Activated naive CD8-positive, alpha-beta T cell treated with anti-CD3 and anti-CD28 coated beads for 36 hours (primary cell): Measurements from ENCODE around the gene EML2. TPM values are rescaled to one million over a fixed set of nuclear protein-coding genes. Genes with fewer than 3 reads are reported as not detected.
"Not testable (repeated sequence)": the region's sequence is repeated elsewhere in the genome, so short reads cannot be mapped to it uniquely, and the experiment has no call there.

ENCODE experiments used
- DNase-seq: peaks from one replicate; pipeline ENCODE4 v3.0.0; 2021
- H3K27ac Mint-ChIP-seq: one replicate; pipeline ENCODE4 v1.8.0; 2022; ENCODE audit warnings: mild to moderate bottlenecking, moderate library complexity, mixed read lengths
- H3K27me3 Mint-ChIP-seq: one replicate; pipeline ENCODE4 v1.8.0; 2022; ENCODE audit warnings: mild to moderate bottlenecking, mixed read lengths
- H3K36me3 Mint-ChIP-seq: one replicate; pipeline ENCODE4 v1.8.0; 2021; ENCODE audit warnings: mild to moderate bottlenecking, mixed read lengths
- H3K4me1 Mint-ChIP-seq: one replicate; pipeline ENCODE4 v1.8.0; 2021; ENCODE audit warnings: mixed read lengths
- H3K4me3 Mint-ChIP-seq: one replicate; pipeline ENCODE4 v1.8.0; 2022; ENCODE audit warnings: mild to moderate bottlenecking, moderate library complexity, mixed read lengths
- H3K9me3 Mint-ChIP-seq: one replicate; pipeline ENCODE4 v1.8.0; 2022; ENCODE audit warnings: mixed read lengths
- total RNA-seq, 2 experiments: library from RNA; stranded (reverse); gene quantifications; one replicate each; pipeline ENCODE4 v1.2.3, GENCODE V29; 2021

Gene EML2, protein sequence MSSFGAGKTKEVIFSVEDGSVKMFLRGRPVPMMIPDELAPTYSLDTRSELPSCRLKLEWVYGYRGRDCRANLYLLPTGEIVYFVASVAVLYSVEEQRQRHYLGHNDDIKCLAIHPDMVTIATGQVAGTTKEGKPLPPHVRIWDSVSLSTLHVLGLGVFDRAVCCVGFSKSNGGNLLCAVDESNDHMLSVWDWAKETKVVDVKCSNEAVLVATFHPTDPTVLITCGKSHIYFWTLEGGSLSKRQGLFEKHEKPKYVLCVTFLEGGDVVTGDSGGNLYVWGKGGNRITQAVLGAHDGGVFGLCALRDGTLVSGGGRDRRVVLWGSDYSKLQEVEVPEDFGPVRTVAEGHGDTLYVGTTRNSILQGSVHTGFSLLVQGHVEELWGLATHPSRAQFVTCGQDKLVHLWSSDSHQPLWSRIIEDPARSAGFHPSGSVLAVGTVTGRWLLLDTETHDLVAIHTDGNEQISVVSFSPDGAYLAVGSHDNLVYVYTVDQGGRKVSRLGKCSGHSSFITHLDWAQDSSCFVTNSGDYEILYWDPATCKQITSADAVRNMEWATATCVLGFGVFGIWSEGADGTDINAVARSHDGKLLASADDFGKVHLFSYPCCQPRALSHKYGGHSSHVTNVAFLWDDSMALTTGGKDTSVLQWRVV
- total RNA-seq, result 10 to 100 TPM; 94.4 to 98.8 TPM

DNA sequence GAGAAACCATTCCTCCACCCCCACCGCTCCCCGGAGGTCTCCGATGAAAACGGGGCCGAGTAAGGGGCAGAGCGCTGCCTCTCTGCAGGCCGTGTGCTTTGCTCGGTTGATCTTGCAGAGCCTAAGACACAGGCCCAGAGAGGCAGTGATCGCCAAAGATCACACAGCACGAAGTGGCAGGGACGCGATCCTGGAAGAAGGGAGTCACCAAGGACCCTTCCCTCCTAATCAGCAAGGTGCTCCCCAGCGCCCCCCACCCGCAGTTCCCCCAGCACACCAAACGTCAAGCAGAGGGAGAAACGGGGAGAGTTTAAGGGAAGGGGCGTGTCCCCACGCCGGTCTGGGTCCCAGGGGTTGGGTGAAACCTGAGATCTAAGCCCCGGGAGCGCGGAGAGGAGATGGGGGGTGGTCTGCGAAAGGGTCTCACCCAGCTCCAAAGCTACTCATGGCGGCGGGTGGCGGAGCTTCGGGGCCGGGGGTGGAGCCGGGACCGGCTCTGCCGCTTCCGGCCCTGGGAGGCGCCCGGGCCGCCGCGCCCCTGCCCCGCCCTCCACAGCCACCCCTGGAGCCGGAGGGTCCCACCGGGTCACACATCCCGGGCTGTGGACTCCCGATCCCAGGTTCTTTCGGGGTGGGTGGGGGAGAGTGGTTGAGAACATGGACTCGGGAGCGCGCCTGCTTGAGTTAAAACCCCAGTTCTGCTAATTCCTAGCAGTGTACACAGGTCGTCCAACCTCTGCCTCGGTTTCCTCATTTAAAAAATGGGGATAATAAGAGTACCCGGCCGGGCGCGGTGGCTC lies at the start of gene EML2:
Gene EML2 (minus strand): TSS at position 468 of the 800 bp plus-strand sequence. CDS start 21 bp downstream, at position 447.
- peak within 1 kb of the TSS; percentile 85 for H3K27ac Mint-ChIP-seq
- H3K27me3 Mint-ChIP-seq, result no peaks in the 10 kb centered on the region
- peak; percentile 66 for DNase-seq
- peaks cover 5% of the 10 kb centered on the region for H3K9me3 Mint-ChIP-seq
- peaks cover 26% of the 10 kb centered on the region for H3K36me3 Mint-ChIP-seq
- peaks cover 29% of the 10 kb centered on the region for H3K4me1 Mint-ChIP-seq
- peak within 1 kb of the TSS; percentile 92 for H3K4me3 Mint-ChIP-seq

DNA sequence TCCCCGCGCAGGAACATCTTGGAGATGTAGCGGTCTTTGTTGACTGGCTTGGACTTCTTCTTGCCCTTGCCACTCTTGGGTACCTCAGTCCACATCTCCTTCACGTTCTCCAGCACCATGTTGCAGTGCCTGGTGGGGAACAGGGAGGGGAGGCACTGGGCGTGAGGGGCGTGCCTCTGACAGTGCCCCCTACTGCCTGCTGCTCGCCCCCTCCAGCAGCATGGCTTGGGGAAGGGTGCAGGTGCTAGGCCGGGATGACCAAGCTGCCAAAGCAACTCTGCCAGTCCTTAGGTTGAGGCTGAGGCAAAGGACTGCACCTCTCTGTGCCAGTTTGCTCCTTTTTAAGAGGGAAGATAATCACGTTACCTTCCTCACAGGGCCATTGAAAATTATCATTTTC lies 48.4 kb upstream of the EML2 start:
- Mint-ChIP-seq H3K9me3 (no peaks in the 10 kb centered on the region), H3K27ac (no peak overlapping the region), H3K4me1 (peaks cover 10% of the 10 kb centered on the region), H3K36me3 (peaks cover 34% of the 10 kb centered on the region), H3K27me3 (no peaks in the 10 kb centered on the region), H3K4me3 (no peak overlapping the region)
- no peak for DNase-seq

DNA sequence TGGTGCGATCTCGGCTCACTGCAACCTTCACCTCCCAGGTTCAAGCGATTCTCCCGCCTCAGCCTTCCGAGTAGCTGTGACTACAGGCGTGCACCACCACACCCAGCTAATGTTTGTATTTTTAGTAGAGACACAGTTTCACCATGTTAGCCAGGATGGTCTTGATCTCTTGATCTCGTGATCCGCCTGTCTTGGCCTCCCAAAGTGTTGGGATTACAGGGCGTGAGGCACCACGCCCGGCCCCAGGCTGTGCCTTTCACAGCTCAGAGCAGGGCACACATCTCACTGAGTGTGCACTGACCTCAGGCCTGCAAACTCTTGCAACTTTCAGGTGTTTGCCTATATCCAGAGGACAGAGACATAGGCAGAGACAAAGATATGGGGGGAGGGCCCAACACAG lies 45.8 kb upstream of the EML2 start:
- not testable (repeated sequence) for H3K27me3 Mint-ChIP-seq, DNase-seq, H3K9me3 Mint-ChIP-seq, H3K4me3 Mint-ChIP-seq, H3K27ac Mint-ChIP-seq
- Mint-ChIP-seq H3K36me3 (peaks cover 24% of the 10 kb centered on the region), H3K4me1 (peaks cover 13% of the 10 kb centered on the region)

DNA sequence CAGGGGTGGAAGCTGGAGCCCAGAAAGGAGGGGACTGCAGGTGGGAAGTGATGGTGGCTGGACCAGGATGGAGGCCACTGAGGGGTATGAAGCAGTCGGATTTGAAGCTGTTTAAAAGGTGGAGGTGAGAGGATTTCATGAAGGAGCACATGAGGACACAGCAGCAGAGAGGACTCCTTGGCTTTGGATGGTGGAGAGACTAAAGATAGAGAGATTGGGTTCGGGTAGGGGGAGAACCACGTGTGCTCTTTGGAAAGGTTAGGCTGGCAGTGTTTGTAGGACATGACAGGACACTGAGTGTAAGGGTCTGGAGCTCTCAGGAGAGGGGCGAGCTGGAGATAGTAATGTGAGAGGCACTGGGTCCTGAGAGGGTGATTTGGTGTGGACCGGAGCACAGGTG lies 43.7 kb upstream of the EML2 start:
- H3K27me3 Mint-ChIP-seq, result no peaks in the 10 kb centered on the region
- no peak overlapping the region for H3K27ac Mint-ChIP-seq
- peaks cover 11% of the 10 kb centered on the region for H3K4me1 Mint-ChIP-seq
- no peaks in the 10 kb centered on the region for H3K9me3 Mint-ChIP-seq
- no peak for DNase-seq
- H3K4me3 Mint-ChIP-seq, result no peak overlapping the region
- H3K36me3 Mint-ChIP-seq, result peaks cover 17% of the 10 kb centered on the region

DNA sequence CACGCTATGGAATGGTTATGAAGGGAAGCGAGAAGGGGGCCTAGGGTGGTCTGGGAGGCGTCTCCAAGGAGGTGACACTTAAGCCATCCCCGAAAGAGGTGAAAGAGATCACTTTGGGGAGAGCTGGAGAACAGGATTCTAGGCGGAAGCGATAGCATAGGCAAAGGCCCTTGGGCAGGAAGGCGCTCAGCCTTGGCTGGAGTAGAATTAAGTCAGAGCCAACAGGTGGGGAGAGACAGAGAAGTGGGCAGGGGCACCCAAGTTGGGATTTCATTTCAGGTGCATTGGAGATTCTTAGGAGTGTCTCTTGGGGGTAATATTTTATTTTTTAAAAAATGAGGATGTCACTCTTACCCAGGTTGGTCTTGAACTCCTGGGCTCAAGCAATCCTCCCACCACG lies 42.9 kb upstream of the EML2 start:
- H3K27ac Mint-ChIP-seq, result no peak overlapping the region

DNA sequence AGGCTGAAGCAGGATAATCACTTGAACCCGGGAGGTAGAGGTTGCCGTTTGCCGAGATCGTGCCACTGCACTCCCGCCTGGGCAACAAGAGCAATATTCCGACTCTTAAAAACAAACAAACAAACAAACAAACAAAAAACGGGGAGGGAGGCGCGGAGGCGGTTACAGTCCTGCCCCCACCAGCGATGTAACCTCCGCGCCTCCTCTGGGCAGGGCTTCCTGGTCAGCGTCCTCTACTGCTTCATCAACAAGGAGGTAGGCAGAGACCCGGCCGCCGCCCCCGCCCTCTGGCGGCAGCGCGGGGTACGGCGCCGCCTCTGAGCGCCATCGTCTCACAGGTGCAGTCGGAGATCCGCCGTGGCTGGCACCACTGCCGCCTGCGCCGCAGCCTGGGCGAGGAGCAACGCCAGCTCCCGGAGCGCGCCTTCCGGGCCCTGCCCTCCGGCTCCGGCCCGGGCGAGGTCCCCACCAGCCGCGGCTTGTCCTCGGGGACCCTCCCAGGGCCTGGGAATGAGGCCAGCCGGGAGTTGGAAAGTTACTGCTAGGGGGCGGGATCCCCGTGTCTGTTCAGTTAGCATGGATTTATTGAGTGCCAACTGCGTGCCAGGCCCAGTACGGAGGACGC lies 42.3 kb upstream of the EML2 start:
- Mint-ChIP-seq H3K4me1 (peaks cover 16% of the 10 kb centered on the region), H3K9me3 (no peaks in the 10 kb centered on the region), H3K27me3 (no peaks in the 10 kb centered on the region), H3K36me3 (peaks cover 11% of the 10 kb centered on the region), H3K4me3 (peak overlapping the region; percentile 64), H3K27ac (no peak overlapping the region)
- peak; percentile 87 for DNase-seq

More for the DNA sequence above, 42.9 kb upstream of the EML2 start:
- Mint-ChIP-seq H3K27me3 (no peaks in the 10 kb centered on the region), H3K9me3 (no peaks in the 10 kb centered on the region), H3K4me1 (peaks cover 16% of the 10 kb centered on the region), H3K4me3 (no peak overlapping the region), H3K36me3 (peaks cover 14% of the 10 kb centered on the region)
- DNase-seq, result no peak

DNA sequence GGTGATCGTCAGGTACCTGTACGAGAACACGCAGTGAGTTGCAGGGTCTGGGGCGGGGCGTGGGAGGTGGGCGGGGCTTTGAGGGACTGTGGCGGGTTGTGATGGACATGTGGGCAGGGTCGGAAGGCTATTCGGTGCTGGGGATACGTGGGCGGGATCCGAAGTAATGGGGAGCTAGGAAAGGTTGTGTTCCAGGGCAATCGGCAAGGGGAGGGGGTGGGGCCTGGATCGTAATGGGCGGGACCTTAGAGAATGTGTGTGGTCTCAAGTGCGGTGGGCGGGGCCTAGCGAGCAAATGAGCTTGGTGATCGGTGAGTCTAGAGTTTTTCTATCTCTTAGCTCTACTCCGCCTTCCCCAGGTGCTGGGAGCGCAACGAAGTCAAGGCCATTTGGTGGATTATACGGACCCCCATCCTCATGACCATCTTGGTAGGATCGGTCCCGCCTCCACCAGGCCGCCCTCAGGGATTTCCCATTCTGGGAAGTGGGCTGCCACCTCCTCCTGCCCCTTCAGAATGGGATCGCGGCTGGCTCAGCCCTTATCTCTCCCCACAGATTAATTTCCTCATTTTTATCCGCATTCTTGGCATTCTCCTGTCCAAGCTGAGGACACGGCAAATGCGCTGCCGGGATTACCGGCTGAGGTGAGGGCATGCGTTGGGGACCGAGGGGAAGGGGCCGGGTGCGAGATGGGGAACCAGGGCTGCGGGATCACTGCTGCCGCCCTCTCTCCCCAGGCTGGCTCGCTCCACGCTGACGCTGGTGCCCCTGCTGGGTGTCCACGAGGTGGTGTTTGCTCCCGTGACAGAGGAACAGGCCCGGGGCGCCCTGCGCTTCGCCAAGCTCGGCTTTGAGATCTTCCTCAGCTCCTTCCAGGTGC lies 38.4 kb upstream of the EML2 start:
- Mint-ChIP-seq H3K4me3 (peak overlapping the region; percentile 75), H3K27me3 (no peaks in the 10 kb centered on the region), H3K9me3 (no peaks in the 10 kb centered on the region), H3K4me1 (peaks cover 16% of the 10 kb centered on the region), H3K27ac (peak overlapping the region; percentile 23), H3K36me3 (no peaks in the 10 kb centered on the region)
- peak; percentile 84 for DNase-seq

DNA sequence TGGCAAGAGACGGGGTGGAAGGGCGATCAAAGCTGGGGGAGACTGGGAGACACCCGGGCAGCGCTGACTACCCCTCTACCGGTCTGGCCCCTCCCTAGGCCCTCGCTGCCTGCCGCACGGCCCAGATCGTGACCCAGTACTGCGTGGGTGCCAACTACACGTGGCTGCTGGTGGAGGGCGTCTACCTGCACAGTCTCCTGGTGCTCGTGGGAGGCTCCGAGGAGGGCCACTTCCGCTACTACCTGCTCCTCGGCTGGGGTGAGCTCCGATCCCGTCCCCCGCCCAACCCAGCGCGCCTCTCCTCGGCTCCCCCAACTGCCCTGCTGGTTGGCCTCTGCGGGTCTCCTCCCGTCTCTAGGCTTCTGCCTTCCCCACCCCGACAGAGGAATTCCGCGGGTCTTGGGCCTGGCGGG lies 37.7 kb upstream of the EML2 start:
- H3K9me3 Mint-ChIP-seq, result no peaks in the 10 kb centered on the region
- no peaks in the 10 kb centered on the region for H3K36me3 Mint-ChIP-seq
- H3K27me3 Mint-ChIP-seq, result no peaks in the 10 kb centered on the region
- peak; percentile 59 for DNase-seq
- no peak overlapping the region for H3K27ac Mint-ChIP-seq
- peaks cover 13% of the 10 kb centered on the region for H3K4me1 Mint-ChIP-seq
- H3K4me3 Mint-ChIP-seq, result peak overlapping the region; percentile 73

DNA sequence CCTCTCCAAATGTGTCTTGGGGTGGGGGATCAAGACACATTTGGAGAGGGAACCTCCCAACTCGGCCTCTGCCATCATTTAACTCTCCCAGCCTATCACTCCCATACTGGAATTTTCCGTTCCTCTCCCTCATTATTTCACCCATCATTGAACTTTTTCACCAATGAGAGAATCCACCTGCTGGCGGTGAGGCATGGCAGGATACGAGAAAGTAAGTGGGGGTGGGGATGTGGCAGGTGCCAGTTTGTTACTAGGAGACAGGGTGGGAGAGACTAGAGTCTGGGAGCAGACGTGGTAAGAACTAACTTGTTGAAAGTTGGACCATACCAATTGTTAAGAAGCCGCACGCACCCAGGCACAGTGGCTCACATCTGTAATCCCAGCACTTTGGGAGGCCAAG lies 35.7 kb upstream of the EML2 start:
- Mint-ChIP-seq H3K4me1 (peaks cover 11% of the 10 kb centered on the region), H3K27me3 (peaks cover 15% of the 10 kb centered on the region), H3K9me3 (peaks cover 1% of the 10 kb centered on the region), H3K36me3 (no peaks in the 10 kb centered on the region), H3K27ac (no peak overlapping the region), H3K4me3 (no peak overlapping the region)
- no peak for DNase-seq

DNA sequence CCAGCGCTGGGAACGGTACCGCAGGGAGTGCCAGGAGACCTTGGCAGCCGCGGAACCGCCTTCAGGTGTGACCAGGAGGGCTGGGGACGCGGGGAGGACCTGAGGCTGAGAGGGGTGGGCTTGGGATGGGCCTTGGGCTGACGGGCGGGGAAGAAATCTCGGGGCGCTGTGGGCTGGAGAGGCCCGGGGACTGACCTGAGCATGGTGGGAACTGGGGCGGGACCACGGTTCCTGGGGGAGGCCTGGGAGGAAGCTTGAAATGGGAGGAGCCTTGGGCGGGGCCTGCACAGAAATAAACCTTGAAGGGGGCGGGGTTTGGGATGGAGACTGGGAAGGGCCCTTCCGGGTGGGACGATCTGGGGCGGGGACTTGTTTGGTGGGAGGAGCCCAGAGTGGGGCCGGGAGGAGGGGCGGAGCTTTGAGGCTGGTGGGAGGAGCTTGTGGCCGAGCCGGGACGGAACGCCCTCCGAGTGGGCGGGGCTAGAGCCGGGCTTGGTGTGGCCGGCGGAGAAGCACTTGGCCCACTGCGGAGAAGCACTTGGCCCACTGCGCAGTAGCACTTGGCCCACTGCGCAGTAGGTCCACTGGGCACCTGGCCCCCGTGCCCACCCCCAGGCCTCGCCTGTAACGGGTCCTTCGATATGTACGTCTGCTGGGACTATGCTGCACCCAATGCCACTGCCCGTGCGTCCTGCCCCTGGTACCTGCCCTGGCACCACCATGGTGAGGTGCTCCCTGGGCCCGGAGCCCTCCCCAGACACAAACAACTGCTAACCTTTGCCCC lies 31.7 kb upstream of the EML2 start:
- H3K27me3 Mint-ChIP-seq, result peaks cover 23% of the 10 kb centered on the region
- peak; percentile 75 for DNase-seq
- no peaks in the 10 kb centered on the region for H3K36me3 Mint-ChIP-seq
- peaks cover 1% of the 10 kb centered on the region for H3K9me3 Mint-ChIP-seq
- H3K4me1 Mint-ChIP-seq, result peaks cover 24% of the 10 kb centered on the region
- no peak overlapping the region for H3K27ac Mint-ChIP-seq
- peak overlapping the region; percentile 53 for H3K4me3 Mint-ChIP-seq

DNA sequence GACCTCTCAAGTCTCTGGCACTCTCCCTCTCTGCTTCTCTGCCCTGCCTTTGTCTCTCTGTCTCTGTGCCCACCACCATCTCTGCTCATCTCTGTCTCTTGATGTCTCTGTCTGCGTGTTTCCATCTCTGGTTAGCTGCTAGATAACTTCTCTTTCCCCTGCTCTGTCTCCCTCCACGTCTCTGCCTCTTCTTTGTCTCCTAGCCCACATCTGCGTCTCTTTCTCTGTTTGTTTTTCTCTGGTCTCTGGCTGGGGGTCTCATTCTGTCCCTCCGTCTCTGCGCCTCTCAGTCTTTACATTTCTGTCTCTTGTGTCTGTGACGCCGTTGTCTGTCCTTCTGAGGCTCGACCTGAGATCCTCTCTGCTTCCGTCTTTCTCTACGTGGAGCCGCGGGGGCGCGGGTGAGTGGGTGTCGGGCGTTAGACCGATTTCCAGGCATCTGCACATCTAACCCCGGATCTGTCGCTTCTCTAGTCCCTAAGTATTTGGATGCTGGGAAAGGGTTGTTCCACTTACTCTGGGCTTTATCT lies 29.2 kb upstream of the EML2 start:
- Mint-ChIP-seq H3K36me3 (no peaks in the 10 kb centered on the region), H3K4me1 (peaks cover 24% of the 10 kb centered on the region), H3K27ac (peak overlapping the region; percentile 8), H3K9me3 (peaks cover 1% of the 10 kb centered on the region), H3K4me3 (peak overlapping the region; percentile 77), H3K27me3 (peaks cover 23% of the 10 kb centered on the region)
- peak; percentile 36 for DNase-seq

DNA sequence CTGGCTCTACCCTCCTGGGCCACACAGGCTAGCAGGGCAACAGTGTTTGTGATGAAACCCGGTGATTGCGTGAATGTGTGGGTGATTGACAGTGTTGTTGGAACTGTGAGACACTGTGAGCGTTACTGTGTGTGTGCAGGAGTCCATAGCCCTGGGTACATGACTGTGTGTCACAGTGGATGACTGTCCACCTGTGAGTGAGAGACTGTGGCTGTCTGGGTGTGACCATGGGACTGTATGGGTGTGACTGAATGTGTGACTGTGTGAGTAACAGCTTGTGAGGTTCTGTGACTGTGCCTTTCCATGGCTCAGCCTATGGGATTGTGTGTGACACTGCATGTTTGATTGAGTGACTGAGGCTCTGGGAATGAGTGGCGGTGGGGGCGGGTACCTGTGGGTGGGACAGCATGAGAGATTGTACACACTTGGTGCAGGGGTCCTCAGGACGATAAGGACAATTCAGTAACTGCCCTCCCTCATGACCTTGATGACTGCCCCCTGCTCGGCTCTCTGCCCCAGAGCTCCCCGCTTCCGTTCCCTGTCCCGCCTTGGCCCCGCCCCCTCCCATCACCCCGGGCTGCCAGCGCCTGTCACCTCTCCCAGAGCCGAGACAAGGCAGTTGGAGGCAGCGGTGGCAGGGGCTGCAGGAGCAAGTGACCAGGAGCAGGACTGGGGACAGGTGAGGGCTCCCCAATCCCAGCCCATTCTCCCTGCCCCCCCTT lies 28.6 kb upstream of the EML2 start, which contains the start of gene GIPR:
Gene GIPR (plus strand): TSS at position 602 of the 722 bp plus-strand sequence. CDS start 1,300 bp downstream, outside the sequence.
- peak; percentile 68 for DNase-seq
- Mint-ChIP-seq H3K9me3 (peaks cover 1% of the 10 kb centered on the region), H3K36me3 (no peaks in the 10 kb centered on the region), H3K4me3 (peak within 1 kb of the TSS; percentile 77), H3K27ac (peak within 1 kb of the TSS; percentile 14), H3K4me1 (peaks cover 24% of the 10 kb centered on the region), H3K27me3 (peaks cover 23% of the 10 kb centered on the region)
